HL-60 (cell line): ENCODE measurements around the gene ADAM30.

Experiments
- DNase-seq, 2 experiments: peaks; one replicate each; pipeline ENCODE4 v3.0.0-alpha.2; 2010 to 2020; ENCODE audit warnings: low read depth in 1 of 2, low spot score in 1 of 2
- H3K27ac ChIP-seq: fragments of 250-450 bp; sonication (Bioruptor Pico); replicated peaks from 2 replicates; pipeline ENCODE4 v1.5.1; 2020; ENCODE audit warnings: mild to moderate bottlenecking, moderate library complexity
- H3K27me3 ChIP-seq: fragments of 250-450 bp; sonication (Bioruptor Pico); 2 replicates; pipeline ENCODE4 v1.5.1; 2021; ENCODE audit warnings: mild to moderate bottlenecking, moderate library complexity; ENCODE audit not compliant: insufficient read depth, poor library complexity, severe bottlenecking
- H3K4me3 ChIP-seq: replicated peaks from 2 replicates; pipeline ENCODE4 v1.5.1; 2011; ENCODE audit warnings: mild to moderate bottlenecking, control low read depth, low read length; ENCODE audit not compliant: insufficient read depth
- CTCF ChIP-seq: IDR thresholded peaks from one replicate; pipeline ENCODE4 v1.5.1; 2011; ENCODE audit warnings: low read length, control low read depth, inconsistent platforms; ENCODE audit not compliant: insufficient read depth
- GABPA ChIP-seq: IDR thresholded peaks from 2 replicates; pipeline ENCODE4 v1.6.1; 2012; ENCODE audit warnings: low read depth
- POLR2AphosphoS5 ChIP-seq: IDR thresholded peaks from 2 replicates; pipeline ENCODE4 v1.6.1; 2012; ENCODE audit warnings: low read depth
- SPI1 ChIP-seq: IDR thresholded peaks from 2 replicates; pipeline ENCODE4 v1.6.1; 2012; ENCODE audit warnings: low read depth, mild to moderate bottlenecking, borderline replicate concordance
- TF ChIP-seq, protein P1 (sequence below): IDR thresholded peaks from 2 replicates; pipeline ENCODE4 v1.6.1; 2012; ENCODE audit warnings: low read depth; ENCODE audit not compliant: insufficient replicate concordance

Gene ADAM30

DNA sequence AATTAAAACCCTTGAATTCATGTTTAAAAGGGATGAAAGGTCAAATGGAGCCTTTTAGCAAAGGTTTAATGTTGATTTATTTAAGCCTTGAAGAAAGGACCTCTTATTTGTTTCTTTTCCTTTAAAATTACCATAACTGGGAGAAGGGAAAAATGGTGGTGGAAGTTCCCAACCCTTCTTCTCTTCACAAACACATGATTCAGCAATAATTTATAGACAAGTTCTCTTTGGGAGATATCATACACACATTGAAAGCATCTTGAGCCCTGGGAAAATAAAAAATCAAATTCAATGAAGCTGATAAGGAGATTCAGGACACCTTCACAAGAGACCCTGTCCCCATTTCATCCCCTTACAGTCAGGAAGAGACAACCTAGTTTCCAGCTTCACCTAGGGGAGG is 8.9 kb downstream of the ADAM30 start:
- no peak for DNase-seq
- Histone ChIP-seq H3K4me3 (no peak overlapping the region), H3K27ac (no peak overlapping the region), H3K27me3 (no peaks in the 10 kb centered on the region)
- TF ChIP-seq POLR2AphosphoS5 (no peak), CTCF (no peak), GABPA (no peak), SPI1 (no peak)
- TF ChIP-seq, protein P1, sequence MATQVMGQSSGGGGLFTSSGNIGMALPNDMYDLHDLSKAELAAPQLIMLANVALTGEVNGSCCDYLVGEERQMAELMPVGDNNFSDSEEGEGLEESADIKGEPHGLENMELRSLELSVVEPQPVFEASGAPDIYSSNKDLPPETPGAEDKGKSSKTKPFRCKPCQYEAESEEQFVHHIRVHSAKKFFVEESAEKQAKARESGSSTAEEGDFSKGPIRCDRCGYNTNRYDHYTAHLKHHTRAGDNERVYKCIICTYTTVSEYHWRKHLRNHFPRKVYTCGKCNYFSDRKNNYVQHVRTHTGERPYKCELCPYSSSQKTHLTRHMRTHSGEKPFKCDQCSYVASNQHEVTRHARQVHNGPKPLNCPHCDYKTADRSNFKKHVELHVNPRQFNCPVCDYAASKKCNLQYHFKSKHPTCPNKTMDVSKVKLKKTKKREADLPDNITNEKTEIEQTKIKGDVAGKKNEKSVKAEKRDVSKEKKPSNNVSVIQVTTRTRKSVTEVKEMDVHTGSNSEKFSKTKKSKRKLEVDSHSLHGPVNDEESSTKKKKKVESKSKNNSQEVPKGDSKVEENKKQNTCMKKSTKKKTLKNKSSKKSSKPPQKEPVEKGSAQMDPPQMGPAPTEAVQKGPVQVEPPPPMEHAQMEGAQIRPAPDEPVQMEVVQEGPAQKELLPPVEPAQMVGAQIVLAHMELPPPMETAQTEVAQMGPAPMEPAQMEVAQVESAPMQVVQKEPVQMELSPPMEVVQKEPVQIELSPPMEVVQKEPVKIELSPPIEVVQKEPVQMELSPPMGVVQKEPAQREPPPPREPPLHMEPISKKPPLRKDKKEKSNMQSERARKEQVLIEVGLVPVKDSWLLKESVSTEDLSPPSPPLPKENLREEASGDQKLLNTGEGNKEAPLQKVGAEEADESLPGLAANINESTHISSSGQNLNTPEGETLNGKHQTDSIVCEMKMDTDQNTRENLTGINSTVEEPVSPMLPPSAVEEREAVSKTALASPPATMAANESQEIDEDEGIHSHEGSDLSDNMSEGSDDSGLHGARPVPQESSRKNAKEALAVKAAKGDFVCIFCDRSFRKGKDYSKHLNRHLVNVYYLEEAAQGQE, result no peak

- Histone ChIP-seq H3K27me3 (no peaks in the 10 kb centered on the region), H3K27ac (no peak overlapping the region), H3K4me3 (no peak overlapping the region)
- TF ChIP-seq SPI1 (no peak), CTCF (peak; percentile 69), GABPA (no peak)
- DNase-seq, result peak; percentile 35 to 63
Measured at GRCh38 chr1:119885903-119886783, 10.2 kb downstream of the ADAM30 start.

- Histone ChIP-seq H3K27me3 (no peaks in the 10 kb centered on the region), H3K27ac (no peak overlapping the region), H3K4me3 (no peak overlapping the region)
- no peak for TF ChIP-seq SPI1
- TF ChIP-seq, protein P1, result no peak
- TF ChIP-seq POLR2AphosphoS5, result no peak
- no peak for TF ChIP-seq CTCF
- TF ChIP-seq GABPA, result no peak
- no peak for DNase-seq
Measured at GRCh38 chr1:119884711-119885110, 11.6 kb downstream of the ADAM30 start.

- no peaks in the 10 kb centered on the region for H3K27me3 ChIP-seq
- TF ChIP-seq POLR2AphosphoS5 (no peak), SPI1 (no peak), GABPA (no peak), CTCF (no peak)
- TF ChIP-seq, protein P1, result no peak
- no peak for DNase-seq
- H3K4me3 ChIP-seq, result no peak overlapping the region
- H3K27ac ChIP-seq, result no peak overlapping the region
Measured at GRCh38 chr1:119883826-119884225, 12.5 kb downstream of the ADAM30 start.
